Activated CD4-positive, alpha-beta T cell treated with anti-CD3 and anti-CD28 coated beads, Interleukin-2, amount 50 U/mL, for 24 hours (primary cell): Measurements from ENCODE around the gene BTBD2.
A peak's percentile ranks its signal among the peaks of the same experiment; 100 is the strongest.

Experiments
- DNase-seq, 2 donors: peaks; one replicate each; pipeline ENCODE4 v3.0.0-alpha.2; 2020; ENCODE audit warnings: low read depth in 1 of 2, low spot score in 1 of 2

Gene BTBD2

GRCh38 chr19:2015608-2015950, at the start of gene BTBD2:
BTBD2 (minus strand) TSS chr19:2015714; CDS start chr19:2015703, 11 bp downstream.
- DNase-seq: peak in 1 of 2 donors; percentile 45

- DNase-seq: no peak
These were observed 49.4 kb upstream of the BTBD2 start for GRCh38 chr19:2064788-2065524.

GRCh38 chr19:2064395-2064787, 48.9 kb upstream of the BTBD2 start:
- no peak for DNase-seq

DNA sequence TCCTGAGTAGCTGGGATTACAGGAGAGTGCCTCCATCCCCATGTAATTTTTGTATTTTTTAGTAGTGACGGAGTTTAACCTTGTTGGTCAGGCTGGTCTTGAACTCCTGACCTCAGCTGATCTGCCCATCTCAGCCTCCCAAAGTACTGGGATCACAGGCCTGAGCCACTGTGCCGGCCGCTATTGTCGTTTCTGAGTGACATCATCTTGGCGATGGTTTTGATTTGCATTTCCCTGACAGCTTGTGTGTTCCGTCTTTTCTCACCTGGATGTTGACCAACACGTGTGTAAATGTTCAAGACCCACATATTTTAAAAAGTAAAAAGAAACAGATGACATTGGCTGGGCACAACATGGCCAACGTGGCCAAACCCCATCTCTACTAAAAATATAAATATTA, 48.3 kb upstream of the BTBD2 start:
- DNase-seq: no peak

GRCh38 chr19:2062770-2063169, 47.3 kb upstream of the BTBD2 start:
- no peak for DNase-seq

DNA sequence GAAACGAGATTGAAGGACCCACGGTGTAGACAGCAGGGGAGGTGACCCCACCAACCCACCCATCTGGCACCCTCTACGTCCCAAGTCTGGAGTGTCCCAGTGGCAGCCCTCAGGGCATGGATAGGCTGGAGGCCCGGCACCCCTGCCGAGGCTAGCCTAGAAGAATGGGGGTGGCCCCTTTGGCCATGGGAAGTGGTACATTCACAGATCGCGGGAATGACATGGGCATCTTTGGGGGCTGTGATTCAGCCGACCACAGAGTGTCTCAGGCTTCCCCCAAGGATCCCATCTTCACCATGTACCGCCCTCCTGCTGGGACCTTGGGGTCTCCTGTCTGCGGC, 46.8 kb upstream of the BTBD2 start:
- no peak for DNase-seq

DNA sequence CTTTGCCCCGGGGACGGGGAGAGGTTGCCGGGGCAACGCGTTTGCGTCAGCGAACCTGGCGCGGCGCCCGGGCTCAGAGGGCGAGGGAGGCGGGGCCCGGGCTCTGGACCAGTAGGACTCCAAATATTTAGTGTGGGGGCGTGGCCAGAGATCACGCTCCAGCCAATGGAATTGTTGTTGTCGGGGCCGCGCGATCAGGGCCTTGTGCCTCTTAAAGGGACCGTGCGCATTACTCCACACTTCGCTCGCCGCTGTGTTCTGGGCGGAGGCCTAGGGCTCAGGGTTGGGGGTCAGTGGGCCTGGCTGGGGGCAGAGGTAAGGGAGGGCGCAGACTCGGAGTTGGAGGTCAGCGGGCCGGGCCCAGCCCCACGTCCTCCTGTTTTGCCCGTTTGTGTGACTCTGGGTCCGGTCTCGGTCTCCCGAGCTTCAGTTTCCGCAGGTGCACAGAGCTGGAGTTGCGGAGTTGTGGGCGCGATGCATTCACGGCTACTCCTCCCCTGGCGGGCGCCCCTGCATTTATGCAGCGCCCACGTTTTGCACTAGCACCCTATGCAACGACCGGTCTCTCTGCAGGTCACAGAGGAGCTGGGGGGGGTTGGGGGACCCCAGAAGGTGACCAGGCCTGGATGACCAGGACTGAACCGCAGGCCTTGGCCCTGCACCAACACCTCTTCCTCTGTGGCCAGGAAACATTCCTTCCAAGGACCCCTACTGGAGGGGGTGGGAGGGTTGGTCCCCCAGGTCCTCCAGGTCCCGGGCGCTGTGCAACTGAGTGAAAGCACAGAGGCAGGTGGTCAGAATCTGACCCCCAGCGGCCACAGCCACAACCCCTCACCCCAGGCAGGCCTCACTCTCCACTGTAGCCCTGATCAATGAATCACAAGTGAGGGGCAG, 46.2 kb upstream of the BTBD2 start:
- DNase-seq: peak; percentile 99 to 100

- DNase-seq: no peak
These were observed 45.5 kb upstream of the BTBD2 start for GRCh38 chr19:2060884-2061494.

GRCh38 chr19:2059422-2060201, 44.1 kb upstream of the BTBD2 start:
- no peak for DNase-seq

DNA sequence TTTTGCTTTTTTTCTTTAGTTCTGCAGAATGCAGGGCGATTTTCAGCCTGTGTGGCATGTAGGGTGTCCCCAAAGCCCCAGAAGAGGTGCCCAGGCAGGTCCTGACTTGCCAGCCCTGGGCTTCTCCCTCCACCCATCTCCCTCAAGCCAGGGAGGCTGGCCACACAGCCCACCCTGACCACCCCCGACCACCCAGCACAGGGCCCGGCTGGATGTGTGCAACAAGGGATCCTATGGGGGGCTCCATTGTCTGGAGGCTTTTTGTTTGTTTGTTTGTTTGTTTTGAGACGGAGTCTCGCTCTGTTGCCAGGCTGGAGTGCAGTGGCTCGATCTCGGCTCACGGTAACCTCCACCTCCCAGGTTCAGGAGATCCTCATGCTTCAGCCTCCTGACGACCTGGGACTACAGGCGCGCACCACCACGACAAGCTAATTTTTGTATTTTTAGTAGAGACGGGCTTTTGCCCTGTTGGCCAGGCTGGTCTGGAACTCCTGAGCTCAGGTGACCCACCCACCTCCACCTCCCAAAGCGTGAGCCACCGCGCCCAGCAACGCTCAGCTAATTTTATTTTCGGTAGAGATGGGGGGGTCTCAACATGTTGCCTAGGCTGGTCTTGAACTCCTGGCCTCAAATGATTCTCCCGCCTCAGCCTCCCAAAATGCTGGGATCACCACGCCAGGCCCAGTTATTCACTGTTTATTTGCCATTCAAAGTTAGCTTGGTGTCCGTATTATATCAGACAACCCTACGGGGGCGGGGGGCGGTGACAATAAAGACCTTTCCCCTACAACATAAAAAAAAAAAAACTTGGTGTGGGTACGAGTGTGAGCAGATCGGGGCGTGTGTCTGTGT, 43.3 kb upstream of the BTBD2 start:
- DNase-seq: no peak

GRCh38 chr19:2057484-2058469, 42.3 kb upstream of the BTBD2 start:
- DNase-seq: no peak

GRCh38 chr19:2056837-2057192, 41.3 kb upstream of the BTBD2 start:
- no peak for DNase-seq

- DNase-seq: no peak
These were observed 40.7 kb upstream of the BTBD2 start for GRCh38 chr19:2055931-2056836.

DNA sequence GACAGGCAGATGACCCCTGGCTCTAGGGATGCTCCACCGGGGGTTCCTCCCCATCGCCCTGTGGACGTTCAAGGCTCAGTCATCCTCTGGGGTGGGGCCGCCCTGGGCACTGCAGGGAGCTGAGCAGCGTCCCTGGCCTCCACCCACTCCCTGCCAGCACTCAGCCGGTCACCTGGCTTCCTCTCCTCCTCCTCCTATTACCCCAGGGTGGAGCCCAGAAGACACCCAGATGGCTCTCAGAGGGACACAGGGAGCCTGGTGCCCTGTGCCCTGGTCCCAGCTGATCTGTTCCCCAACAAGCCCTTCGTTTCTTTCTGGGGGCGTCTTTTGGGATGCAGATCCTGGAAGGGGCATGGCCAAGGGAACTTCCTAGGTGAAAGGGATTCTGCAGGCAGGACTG, 39.2 kb upstream of the BTBD2 start:
- DNase-seq: no peak

GRCh38 chr19:2053601-2054389, 38.3 kb upstream of the BTBD2 start:
- no peak for DNase-seq

- no peak for DNase-seq
These were observed 36.5 kb upstream of the BTBD2 start for GRCh38 chr19:2051773-2052704.
